Effector memory CD8-positive, alpha-beta T cell (primary cell): ENCODE results near the gene DSTN.

Source experiments
- ATAC-seq: fragments of 150-1000 bp; cut with Tn5 transposase; replicated peaks from 2 replicates; pipeline ENCODE4 v1.10.0; 2021; ENCODE audit warnings: mild to moderate bottlenecking, moderate library complexity
- DNase-seq, 3 experiments: peaks; one replicate each; pipeline ENCODE4 v3.0.0; 2021
- H3K27ac Mint-ChIP-seq, 2 donors: one replicate each; pipeline ENCODE4 v1.8.0; 2022; ENCODE audit warnings: mild to moderate bottlenecking in 2 of 2, mixed read lengths in 2 of 2, moderate library complexity in 2 of 2
- H3K27me3 Mint-ChIP-seq, 2 donors: one replicate each; pipeline ENCODE4 v1.8.0; 2022; ENCODE audit warnings: mixed read lengths in 2 of 2
- H3K36me3 Mint-ChIP-seq: one replicate; pipeline ENCODE4 v1.8.0; 2022; ENCODE audit warnings: mild to moderate bottlenecking, moderate library complexity, mixed read lengths; ENCODE audit not compliant: insufficient read depth
- H3K4me1 Mint-ChIP-seq, 2 donors: one replicate each; pipeline ENCODE4 v1.8.0; 2022; ENCODE audit warnings: low read depth in 2 of 2, mixed read lengths in 2 of 2
- H3K4me3 Mint-ChIP-seq, 2 donors: one replicate each; pipeline ENCODE4 v1.8.0; 2022; ENCODE audit warnings: mild to moderate bottlenecking in 2 of 2, mixed read lengths in 2 of 2, moderate library complexity in 2 of 2
- H3K9me3 Mint-ChIP-seq, 2 donors: one replicate each; pipeline ENCODE4 v1.8.0; 2022; ENCODE audit warnings: mixed read lengths in 2 of 2

DSTN gene

DNA sequence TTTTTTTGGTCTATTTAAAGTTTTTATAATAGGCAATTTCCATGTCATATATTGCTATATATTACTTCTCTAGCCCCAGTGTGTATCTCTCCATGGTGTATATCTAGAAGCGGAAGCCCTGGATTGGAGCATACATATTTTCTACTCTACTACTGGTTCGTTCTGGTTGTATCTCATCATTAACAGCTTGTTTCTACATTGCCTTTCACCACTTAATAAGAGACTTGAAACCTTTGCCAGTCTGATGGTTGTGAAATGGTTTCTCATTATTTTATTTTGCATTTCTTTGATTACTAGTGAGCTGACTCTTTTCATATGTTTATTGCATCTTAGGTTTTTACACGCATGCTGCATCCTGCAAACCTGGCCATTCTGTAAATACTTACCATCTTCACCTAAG, 3.6 kb downstream of the DSTN start:
- no peak overlapping the region for H3K4me3 Mint-ChIP-seq
- peaks cover 22% of the 10 kb centered on the region for H3K36me3 Mint-ChIP-seq
- H3K27me3 Mint-ChIP-seq = no peaks in the 10 kb centered on the region
- no peaks in the 10 kb centered on the region for H3K9me3 Mint-ChIP-seq
- H3K4me1 Mint-ChIP-seq = peaks cover 21 to 44% of the 10 kb centered on the region in 2 donors
- H3K27ac Mint-ChIP-seq = no peak overlapping the region
- no peak for ATAC-seq
- DNase-seq = no peak

DNA sequence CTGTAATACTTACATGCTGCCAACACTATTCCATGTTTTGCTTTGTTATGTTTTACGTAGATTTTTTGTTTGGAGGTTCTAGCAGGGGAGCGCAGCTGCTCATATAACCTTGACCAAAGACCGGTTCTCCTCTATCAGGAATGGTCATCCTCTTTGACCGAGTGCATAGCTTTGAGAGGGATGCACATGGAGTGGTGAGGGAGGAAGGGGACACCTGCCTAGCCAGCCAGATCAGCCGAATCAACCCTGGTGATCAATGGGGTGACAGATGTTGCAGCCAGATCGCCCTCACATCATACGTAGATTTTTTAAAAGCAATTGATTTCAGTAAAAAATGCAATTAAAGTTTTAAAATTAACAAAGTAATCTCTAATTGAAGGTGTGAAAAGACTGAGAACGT, 6.3 kb downstream of the DSTN start:
- H3K4me1 Mint-ChIP-seq = peaks cover 26 to 58% of the 10 kb centered on the region in 2 donors
- no peak for DNase-seq
- H3K9me3 Mint-ChIP-seq = no peaks in the 10 kb centered on the region
- H3K4me3 Mint-ChIP-seq = no peak overlapping the region
- H3K27ac Mint-ChIP-seq = no peak overlapping the region
- peaks cover 10% of the 10 kb centered on the region for H3K36me3 Mint-ChIP-seq
- no peaks in the 10 kb centered on the region for H3K27me3 Mint-ChIP-seq
- no peak for ATAC-seq

DNA sequence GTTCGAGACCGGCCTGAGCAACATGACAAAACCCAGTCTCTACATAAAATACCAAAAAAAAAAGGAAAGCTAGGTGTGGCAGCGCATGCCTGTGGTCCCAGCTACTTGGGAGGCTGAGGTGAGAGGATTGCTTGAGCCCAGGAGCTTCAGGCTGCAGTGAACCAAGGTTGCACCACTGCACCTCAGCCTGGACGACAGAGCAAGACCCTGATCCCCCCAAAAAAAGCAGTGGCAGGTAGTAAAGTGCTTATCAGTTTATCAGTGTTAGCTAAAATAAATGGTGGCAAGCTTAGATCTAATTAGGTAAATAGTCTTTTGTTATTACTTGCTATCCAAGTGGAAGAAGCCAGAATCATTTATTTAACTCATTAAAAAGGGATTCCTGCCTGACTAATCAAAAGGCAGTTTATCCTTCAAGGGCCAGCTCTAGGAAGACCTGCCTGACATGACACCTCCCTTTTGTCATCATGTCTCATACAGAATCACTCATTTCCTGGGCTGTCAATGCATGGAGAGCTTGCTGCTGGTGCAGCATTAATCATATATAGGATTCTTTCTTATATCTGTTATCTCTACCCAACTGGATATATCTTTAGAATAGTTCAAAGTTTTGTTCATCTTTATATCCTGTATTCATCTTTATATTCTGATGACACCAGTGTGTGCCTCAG, 9.6 kb downstream of the DSTN start:
- Mint-ChIP-seq H3K27ac (peak overlapping the region in 1 of 2 donors; percentile 14), H3K4me1 (peaks cover 24 to 39% of the 10 kb centered on the region in 2 donors), H3K36me3 (peaks cover 12% of the 10 kb centered on the region), H3K27me3 (no peaks in the 10 kb centered on the region), H3K4me3 (no peak overlapping the region), H3K9me3 (no peaks in the 10 kb centered on the region)
- DNase-seq (no peak), ATAC-seq (no peak)

DNA sequence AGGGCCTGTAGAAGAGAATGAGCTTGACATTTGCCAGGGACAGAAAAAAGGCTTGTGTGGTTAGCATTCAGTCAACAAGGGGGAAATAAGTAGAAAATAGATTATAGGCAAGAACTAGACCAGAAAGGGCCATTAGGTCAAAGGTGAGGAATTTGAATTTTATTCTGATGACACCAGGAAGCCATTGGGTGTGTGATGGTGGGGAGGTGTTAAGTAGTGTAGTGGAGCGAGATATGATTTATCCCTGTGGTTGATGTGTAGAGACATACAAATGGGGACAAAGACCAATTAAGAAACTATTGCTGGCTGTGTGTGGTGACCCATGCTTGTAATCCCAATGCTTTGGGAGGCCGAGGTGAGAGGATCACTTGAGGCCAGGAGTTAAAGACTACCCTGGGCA, 11.0 kb downstream of the DSTN start:
- H3K4me3 Mint-ChIP-seq = peak overlapping the region in 1 of 2 donors; percentile 5
- no peak for DNase-seq

GRCh38 chr20:17583126-17583525, 13.3 kb downstream of the DSTN start:
- Mint-ChIP-seq H3K4me3 (no peak overlapping the region), H3K27me3 (no peaks in the 10 kb centered on the region), H3K36me3 (peaks cover 8% of the 10 kb centered on the region), H3K4me1 (peaks cover 22 to 39% of the 10 kb centered on the region in 2 donors), H3K9me3 (no peaks in the 10 kb centered on the region), H3K27ac (no peak overlapping the region)
- ATAC-seq = no peak
- no peak for DNase-seq

More for the DNA sequence above, 11.0 kb downstream of the DSTN start:
- Mint-ChIP-seq H3K27ac (peak overlapping the region in 1 of 2 donors; percentile 71), H3K4me1 (peaks cover 24 to 40% of the 10 kb centered on the region in 2 donors), H3K36me3 (peaks cover 11% of the 10 kb centered on the region), H3K9me3 (no peaks in the 10 kb centered on the region), H3K27me3 (no peaks in the 10 kb centered on the region)
- peak; percentile 79 for ATAC-seq

DNA sequence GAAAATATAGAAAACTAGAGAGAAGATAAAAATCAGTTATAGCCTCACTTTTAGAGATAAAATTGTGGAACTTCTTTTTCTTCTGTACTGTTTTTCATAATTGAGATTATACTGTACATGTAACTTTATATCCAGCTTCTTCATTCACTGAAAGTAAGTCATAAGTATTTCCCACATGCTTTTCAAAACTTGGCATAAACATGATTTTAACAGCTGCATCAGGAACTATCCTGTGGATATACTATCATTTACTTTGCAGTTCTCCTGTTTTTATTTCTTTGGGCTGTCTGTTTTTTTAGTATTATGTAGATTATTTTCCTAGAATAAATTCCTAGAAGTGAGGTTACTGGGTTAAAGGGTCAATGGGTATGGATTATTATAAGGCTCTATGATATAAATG, 14.8 kb downstream of the DSTN start:
- peaks cover 10% of the 10 kb centered on the region for H3K36me3 Mint-ChIP-seq

DNA sequence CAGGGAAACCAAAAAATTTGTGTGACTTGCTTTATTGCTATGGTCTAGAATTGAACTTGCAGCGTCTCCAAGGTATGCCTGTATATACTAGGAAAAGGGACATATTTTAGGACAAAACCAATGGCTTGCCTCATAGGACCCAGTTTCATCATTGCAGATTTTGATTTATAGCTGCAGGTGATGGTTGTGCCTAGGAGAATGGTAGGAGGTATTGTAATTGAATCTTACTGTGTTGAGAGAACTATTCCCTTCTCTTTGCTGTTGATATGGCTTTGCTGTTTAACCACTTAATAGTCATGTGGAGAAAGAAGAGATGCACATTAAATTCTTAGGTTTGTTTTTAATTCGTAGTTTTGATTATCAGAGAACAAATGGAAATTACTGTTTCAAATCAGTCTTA, 16.4 kb downstream of the DSTN start:
- peak overlapping the region in 1 of 2 donors; percentile 2 for H3K27ac Mint-ChIP-seq
- H3K36me3 Mint-ChIP-seq = peaks cover 10% of the 10 kb centered on the region
- peaks cover 12 to 22% of the 10 kb centered on the region in 2 donors for H3K4me1 Mint-ChIP-seq
- H3K9me3 Mint-ChIP-seq = no peaks in the 10 kb centered on the region
- no peak for DNase-seq
- no peak overlapping the region for H3K4me3 Mint-ChIP-seq
- ATAC-seq = no peak
- no peaks in the 10 kb centered on the region for H3K27me3 Mint-ChIP-seq

More for the DNA sequence above, 14.8 kb downstream of the DSTN start:
- no peak for DNase-seq
- H3K27ac Mint-ChIP-seq = no peak overlapping the region
- no peak for ATAC-seq
- H3K27me3 Mint-ChIP-seq = no peaks in the 10 kb centered on the region
- no peaks in the 10 kb centered on the region for H3K9me3 Mint-ChIP-seq
- H3K4me1 Mint-ChIP-seq = peaks cover 22 to 36% of the 10 kb centered on the region in 2 donors
- H3K4me3 Mint-ChIP-seq = no peak overlapping the region

DNA sequence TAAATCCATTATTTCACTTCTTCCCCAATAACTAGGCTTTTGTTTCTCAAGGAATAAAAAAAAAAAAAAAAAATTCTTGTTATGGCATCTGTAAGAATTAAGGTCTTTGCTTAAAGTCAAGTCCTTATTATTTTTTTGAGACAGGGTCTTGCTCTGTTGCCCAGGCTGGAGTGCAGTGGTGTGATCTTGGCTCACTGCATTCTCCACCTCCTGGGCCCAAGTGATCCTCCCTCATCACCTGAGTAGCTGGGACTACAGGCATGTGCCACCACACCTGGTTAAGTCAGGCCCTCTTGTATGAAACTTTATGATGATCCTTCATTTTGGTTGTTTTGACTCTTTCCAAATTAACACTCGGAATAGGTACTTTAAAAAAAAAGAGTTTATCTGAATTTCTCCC, 17.3 kb downstream of the DSTN start:
- peaks cover 13 to 18% of the 10 kb centered on the region in 2 donors for H3K4me1 Mint-ChIP-seq

DNA sequence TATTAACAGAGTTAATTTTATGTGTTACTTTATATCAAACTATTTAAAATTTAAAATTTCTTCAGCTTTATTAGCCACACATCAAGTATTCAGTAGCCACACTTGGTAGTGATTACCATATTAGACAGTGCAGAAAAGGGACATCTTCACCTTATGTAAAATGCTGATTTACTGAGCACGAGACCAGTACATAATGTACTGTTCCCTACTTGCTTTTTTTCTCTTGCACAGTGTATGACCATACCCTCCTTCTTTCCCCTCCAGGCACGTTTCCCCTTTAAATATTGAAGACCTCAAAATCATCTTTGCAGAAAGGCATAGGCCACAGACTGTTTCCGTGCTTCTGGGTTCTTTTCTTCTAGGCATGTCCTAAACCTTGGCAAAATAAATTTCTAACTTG, 17.9 kb downstream of the DSTN start:
- peaks cover 16% of the 10 kb centered on the region for H3K36me3 Mint-ChIP-seq
- no peak overlapping the region for H3K4me3 Mint-ChIP-seq
- no peak for DNase-seq
- no peaks in the 10 kb centered on the region for H3K27me3 Mint-ChIP-seq
- H3K4me1 Mint-ChIP-seq = peaks cover 12 to 16% of the 10 kb centered on the region in 2 donors
- ATAC-seq = no peak
- no peaks in the 10 kb centered on the region for H3K9me3 Mint-ChIP-seq
- peak overlapping the region; percentile 2 to 55 for H3K27ac Mint-ChIP-seq

More for the DNA sequence above, 17.3 kb downstream of the DSTN start:
- Mint-ChIP-seq H3K9me3 (no peaks in the 10 kb centered on the region), H3K36me3 (peaks cover 16% of the 10 kb centered on the region), H3K27ac (peak overlapping the region in 1 of 2 donors; percentile 2), H3K4me3 (no peak overlapping the region), H3K27me3 (no peaks in the 10 kb centered on the region)
- no peak for ATAC-seq
- no peak for DNase-seq

DNA sequence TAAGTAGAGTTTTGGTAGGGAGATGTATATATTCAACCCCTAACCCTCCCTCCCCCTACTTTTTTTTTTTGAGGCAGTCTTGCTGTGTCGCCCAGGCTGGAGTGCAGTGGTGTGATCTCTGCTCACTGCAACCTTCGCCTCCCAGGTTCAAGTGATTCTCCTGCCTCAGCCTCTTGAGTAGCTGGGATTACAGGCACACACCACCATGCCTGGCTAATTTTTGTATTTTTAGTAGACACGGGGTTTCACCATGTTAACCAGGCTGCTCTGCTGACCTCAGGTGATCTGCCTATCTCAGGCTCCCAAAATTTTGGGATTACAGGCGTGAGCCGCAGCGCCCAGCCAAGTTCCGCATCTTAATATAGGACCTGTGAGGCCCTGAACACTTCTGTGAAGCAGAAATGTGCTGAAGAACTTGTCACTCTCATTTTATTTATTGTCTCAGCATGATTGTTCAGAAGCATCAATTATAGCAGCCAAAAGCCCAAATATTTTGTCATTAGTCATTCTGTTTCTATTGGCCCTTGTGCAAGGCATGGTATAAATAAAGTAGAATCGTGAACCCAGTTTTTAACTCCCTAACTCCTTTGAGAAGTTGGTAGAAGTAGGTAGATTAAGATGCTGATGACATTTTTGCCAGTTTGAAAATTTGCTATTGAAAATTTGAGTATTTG, 19.4 kb downstream of the DSTN start:
- ATAC-seq (no peak), DNase-seq (no peak)
- Mint-ChIP-seq H3K9me3 (no peaks in the 10 kb centered on the region), H3K4me1 (peaks cover 18 to 24% of the 10 kb centered on the region in 2 donors), H3K36me3 (peaks cover 14% of the 10 kb centered on the region), H3K4me3 (no peak overlapping the region), H3K27ac (no peak overlapping the region), H3K27me3 (no peaks in the 10 kb centered on the region)

- H3K27me3 Mint-ChIP-seq = no peaks in the 10 kb centered on the region
- H3K4me1 Mint-ChIP-seq = peaks cover 21 to 26% of the 10 kb centered on the region in 2 donors
- no peak for ATAC-seq
- peak overlapping the region in 1 of 2 donors; percentile 27 for H3K27ac Mint-ChIP-seq
- no peak overlapping the region for H3K4me3 Mint-ChIP-seq
- no peak for DNase-seq
- no peaks in the 10 kb centered on the region for H3K9me3 Mint-ChIP-seq
- peaks cover 8% of the 10 kb centered on the region for H3K36me3 Mint-ChIP-seq
Observed at GRCh38 chr20:17590245-17590644, 20.4 kb downstream of the DSTN start.

- Mint-ChIP-seq H3K4me3 (no peak overlapping the region), H3K36me3 (peaks cover 6% of the 10 kb centered on the region), H3K9me3 (no peaks in the 10 kb centered on the region), H3K4me1 (peaks cover 35 to 50% of the 10 kb centered on the region in 2 donors), H3K27me3 (no peaks in the 10 kb centered on the region), H3K27ac (no peak overlapping the region)
- DNase-seq (no peak), ATAC-seq (no peak)
Observed at GRCh38 chr20:17593902-17594301, 24.0 kb downstream of the DSTN start.

DNA sequence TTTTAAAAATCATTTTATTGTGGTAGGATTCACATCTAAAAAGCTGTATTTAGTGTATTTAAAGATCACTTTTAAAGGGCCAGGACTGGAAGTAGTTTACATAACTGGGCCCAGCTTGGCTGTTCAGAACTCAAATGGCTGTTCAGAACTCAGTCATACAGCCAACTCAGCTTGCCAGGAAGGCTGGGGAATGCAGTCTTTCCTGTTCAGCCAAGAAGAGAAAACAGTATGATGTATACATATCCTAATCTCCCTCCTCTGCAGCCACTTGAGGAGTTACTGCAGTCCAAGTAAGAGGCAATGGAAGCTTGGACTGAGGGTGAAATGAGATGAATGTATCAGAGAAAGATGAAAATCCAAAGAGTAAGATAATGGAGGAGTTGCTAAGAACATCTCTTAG, 24.6 kb downstream of the DSTN start:
- H3K27ac Mint-ChIP-seq = no peak overlapping the region
- peaks cover 6% of the 10 kb centered on the region for H3K36me3 Mint-ChIP-seq
- peaks cover 37 to 48% of the 10 kb centered on the region in 2 donors for H3K4me1 Mint-ChIP-seq
- ATAC-seq = no peak
- H3K4me3 Mint-ChIP-seq = no peak overlapping the region
- no peaks in the 10 kb centered on the region for H3K27me3 Mint-ChIP-seq
- no peak for DNase-seq
- no peaks in the 10 kb centered on the region for H3K9me3 Mint-ChIP-seq

DNA sequence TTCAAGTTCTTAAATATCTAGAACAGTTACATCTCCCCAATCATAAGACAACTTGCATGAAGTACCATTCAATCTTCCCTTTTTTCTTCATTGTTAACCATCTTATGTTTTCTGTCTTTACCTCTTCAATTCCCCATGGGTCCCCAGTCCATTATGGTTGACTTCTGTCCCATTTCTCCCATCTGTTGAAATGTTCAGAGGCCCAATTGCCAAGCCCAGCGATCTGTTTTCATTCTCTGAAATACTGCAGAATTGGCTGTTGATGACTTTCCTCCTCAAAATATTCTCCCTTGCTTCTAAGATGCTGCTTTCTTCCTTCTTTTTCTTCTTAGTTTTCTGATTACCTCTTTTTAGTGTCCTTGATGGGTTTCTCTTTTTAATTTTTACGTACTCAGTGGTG, 26.0 kb downstream of the DSTN start:
- peaks cover 33 to 48% of the 10 kb centered on the region in 2 donors for H3K4me1 Mint-ChIP-seq
- no peaks in the 10 kb centered on the region for H3K27me3 Mint-ChIP-seq
- DNase-seq = no peak
- no peaks in the 10 kb centered on the region for H3K9me3 Mint-ChIP-seq
- H3K27ac Mint-ChIP-seq = no peak overlapping the region
- no peak overlapping the region for H3K4me3 Mint-ChIP-seq
- no peak for ATAC-seq
- H3K36me3 Mint-ChIP-seq = peaks cover 11% of the 10 kb centered on the region
